ENCODE data around the gene PLSCR4. TPM values are rescaled to one million over a fixed set of nuclear protein-coding genes. Genes with fewer than 3 reads are reported as not detected.

PLSCR4 gene
- total and polyA plus RNA-seq, 2 of the 8 experiments (the other 6 are each of a cell fraction or from before 2014, with no cell fraction given): 1.8 to 2.9 TPM

GRCh38 chr3:146274833-146275232, 23.9 kb upstream of the PLSCR4 start:
- DNase-seq (ENCODE audit: low read depth in 1 of 2, low spot score in 2 of 2) (no peak), FAIRE-seq (no peak)
- H3K14ac ChIP-seq (ENCODE audit: insufficient read length): no peak overlapping the region
- H3K4me2 ChIP-seq (ENCODE audit: insufficient read depth in 1 of 2, low read depth in 2 of 2, low read length in 2 of 2): no peak overlapping the region
- no peak overlapping the region for H3K56ac ChIP-seq (replicated peaks; ENCODE audit: insufficient read length, low read depth, low read length)
- H3K79me2 ChIP-seq (ENCODE audit: control insufficient read depth in 1 of 2, insufficient read depth in 2 of 2, low read length in 2 of 2): no peaks in the 10 kb centered on the region
- no peak overlapping the region for H4K8ac ChIP-seq (ENCODE audit: extremely low read depth, insufficient read depth, low read length)
- no peak overlapping the region for H3K4ac ChIP-seq (replicated peaks; ENCODE audit: insufficient read length, low read depth, low read length)
- H3K4me3 ChIP-seq (ENCODE audit: extremely low read depth in 1 of 4, insufficient read depth in 2 of 4, low read depth in 3 of 4, low read length in 4 of 4): no peak overlapping the region
- H2AK5ac ChIP-seq (ENCODE audit: low read depth, low read length): no peak overlapping the region
- H2BK20ac ChIP-seq (ENCODE audit: low read length): no peak overlapping the region
- H2BK12ac ChIP-seq (ENCODE audit: low read depth, low read length): no peak overlapping the region
- H4K20me1 ChIP-seq (replicated peaks in 1 of 2; ENCODE audit: control insufficient read depth in 1 of 2, insufficient read depth in 2 of 2, low read length in 2 of 2): no peaks in the 10 kb centered on the region
- no peaks in the 10 kb centered on the region for H3K79me1 ChIP-seq (ENCODE audit: low read depth, low read length)
- no peaks in the 10 kb centered on the region for H3K23me2 ChIP-seq (ENCODE audit: low read depth, low read length)
- no peak overlapping the region for H2BK5ac ChIP-seq (ENCODE audit: low read depth, low read length)
- no peaks in the 10 kb centered on the region for H3K27me3 ChIP-seq (replicated peaks in 1 of 4; ENCODE audit: control insufficient read depth in 3 of 4, extremely low read depth in 1 of 4, insufficient read depth in 3 of 4, low read length in 3 of 4)
- no peak overlapping the region for H3K27ac ChIP-seq (ENCODE audit: low read depth, low read length)
- ChIA-PET POLR2A (ENCODE audit: partially characterized antibody) (no interaction called here), CTCF (ENCODE audit: partially characterized antibody) (no interaction called here)
- H3K9ac ChIP-seq (replicated peaks in 1 of 4; ENCODE audit: extremely low read depth in 1 of 4, low read depth in 3 of 4, low read length in 3 of 4): no peak overlapping the region
- H3K23ac ChIP-seq (ENCODE audit: insufficient read length): no peak overlapping the region
- H3K18ac ChIP-seq (ENCODE audit: extremely low read depth, low read length): no peak overlapping the region
- H3K4me1 ChIP-seq (replicated peaks in 1 of 4; ENCODE audit: control insufficient read depth in 3 of 4, insufficient read depth in 4 of 4, low read length in 3 of 4): no peaks in the 10 kb centered on the region
- H4K5ac ChIP-seq (ENCODE audit: insufficient read length, low read depth, low read length): no peak overlapping the region
- H3K9me3 ChIP-seq (ENCODE audit: insufficient read depth in 2 of 2, low read depth in 1 of 2, low read length in 1 of 2): no peaks in the 10 kb centered on the region
- WGBS, 2 experiments (ENCODE audit: extremely low coverage in 1 of 2, insufficient coverage in 1 of 2, insufficient read length in 1 of 2, insufficient replicate concordance in 2 of 2, low coverage in 1 of 2, low lambda C conversion rate in 2 of 2, missing lambda C conversion rate in 1 of 2): 46% methylated on average over 1 of the region's 1 CpG; no CpG with 5 or more reads in 1 of the 2 experiments
- no peak overlapping the region for H2BK120ac ChIP-seq (replicated peaks; ENCODE audit: low read depth, low read length)
- H2AFZ ChIP-seq (ENCODE audit: low read length): no peak overlapping the region
- no peak overlapping the region for H2BK15ac ChIP-seq (ENCODE audit: low read length)
- H4K91ac ChIP-seq (replicated peaks; ENCODE audit: insufficient read length, low read length): no peak overlapping the region
- H3K36me3 ChIP-seq (ENCODE audit: control insufficient read depth in 2 of 4, insufficient read depth in 4 of 4, low read length in 3 of 4): no peaks in the 10 kb centered on the region
- TF ChIP-seq GABPA (IDR thresholded peaks at IDR 0.05; ENCODE audit: borderline replicate concordance, insufficient read depth, low read length): no peak
- TF ChIP-seq CBX5 (IDR thresholded peaks at IDR 0.05; ENCODE audit: low read depth, low read length): no peak
- no peak for TF ChIP-seq BACH1 (IDR thresholded peaks at IDR 0.05; ENCODE audit: low read length)
- TF ChIP-seq KDM1A (IDR thresholded peaks at IDR 0.05; ENCODE audit: borderline replicate concordance, low read length): no peak
- TF ChIP-seq, protein P1, sequence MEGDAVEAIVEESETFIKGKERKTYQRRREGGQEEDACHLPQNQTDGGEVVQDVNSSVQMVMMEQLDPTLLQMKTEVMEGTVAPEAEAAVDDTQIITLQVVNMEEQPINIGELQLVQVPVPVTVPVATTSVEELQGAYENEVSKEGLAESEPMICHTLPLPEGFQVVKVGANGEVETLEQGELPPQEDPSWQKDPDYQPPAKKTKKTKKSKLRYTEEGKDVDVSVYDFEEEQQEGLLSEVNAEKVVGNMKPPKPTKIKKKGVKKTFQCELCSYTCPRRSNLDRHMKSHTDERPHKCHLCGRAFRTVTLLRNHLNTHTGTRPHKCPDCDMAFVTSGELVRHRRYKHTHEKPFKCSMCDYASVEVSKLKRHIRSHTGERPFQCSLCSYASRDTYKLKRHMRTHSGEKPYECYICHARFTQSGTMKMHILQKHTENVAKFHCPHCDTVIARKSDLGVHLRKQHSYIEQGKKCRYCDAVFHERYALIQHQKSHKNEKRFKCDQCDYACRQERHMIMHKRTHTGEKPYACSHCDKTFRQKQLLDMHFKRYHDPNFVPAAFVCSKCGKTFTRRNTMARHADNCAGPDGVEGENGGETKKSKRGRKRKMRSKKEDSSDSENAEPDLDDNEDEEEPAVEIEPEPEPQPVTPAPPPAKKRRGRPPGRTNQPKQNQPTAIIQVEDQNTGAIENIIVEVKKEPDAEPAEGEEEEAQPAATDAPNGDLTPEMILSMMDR (IDR thresholded peaks at IDR 0.05; ENCODE audit: control extremely low read depth in 1 of 3, insufficient read depth in 1 of 3, low read depth in 1 of 3, low read length in 3 of 3): no peak
- no peak for TF ChIP-seq RAD21 (IDR thresholded peaks at IDR 0.05 in 1 of 2, conservative IDR thresholded peaks at IDR 0.05 in 1 of 2; ENCODE audit: low read depth in 2 of 2, low read length in 2 of 2)
- TF ChIP-seq ZNF274 (IDR thresholded peaks at IDR 0.05; ENCODE audit: borderline replicate concordance, extremely low read depth, low read length): no peak
- no peak for TF ChIP-seq ASH2L (IDR thresholded peaks at IDR 0.05; ENCODE audit: low read length)
- no peak for TF ChIP-seq EP300 (IDR thresholded peaks at IDR 0.05; ENCODE audit: borderline replicate concordance in 1 of 2, low read depth in 2 of 2, low read length in 2 of 2)
- no peak for TF ChIP-seq CREB1 (IDR thresholded peaks at IDR 0.05)
- no peak for TF ChIP-seq TEAD4 (IDR thresholded peaks at IDR 0.05; ENCODE audit: low read depth, low read length)
- TF ChIP-seq RFX5 (IDR thresholded peaks at IDR 0.05; ENCODE audit: borderline replicate concordance, low read depth, low read length): no peak
- no peak for TF ChIP-seq SIX5 (IDR thresholded peaks at IDR 0.05; ENCODE audit: low read depth, low read length)
